Measurements from ENCODE around the gene TAF11L13. TPM values are rescaled to one million over a fixed set of nuclear protein-coding genes. Genes with fewer than 3 reads are reported as not detected.

Gene TAF11L13
- total RNA-seq, 2 experiments from 2014 or later = not detected

GRCh38 chr5:17619354-17619753 lies 12.5 kb upstream of the TAF11L13 start:
- CTCF ChIA-PET = no interaction called here
- no peaks in the 10 kb centered on the region for H3K27me3 ChIP-seq (ENCODE audit: control insufficient read depth in 1 of 2, insufficient read depth in 2 of 2, low read length in 2 of 2)
- POLR2A ChIA-PET = no interaction called here
- H3K9me3 Mint-ChIP-seq = no peaks in the 10 kb centered on the region
- H3K36me3 ChIP-seq (ENCODE audit: insufficient read depth, low read length) = no peaks in the 10 kb centered on the region
- no peak overlapping the region for H3K4me3 ChIP-seq (ENCODE audit: low read length)
- H3K36me3 Mint-ChIP-seq (ENCODE audit: low read depth) = no peaks in the 10 kb centered on the region
- no peaks in the 10 kb centered on the region for H3K4me1 ChIP-seq (ENCODE audit: insufficient read depth, low read length)
- H3K27ac Mint-ChIP-seq = no peak overlapping the region
- no peak for ATAC-seq (ENCODE audit: poor library complexity)
- no peak for TF ChIP-seq CTCF (IDR thresholded peaks at IDR 0.05)
- DNase-seq = no peak
- no peak overlapping the region for H3K27ac ChIP-seq (ENCODE audit: low read depth in 1 of 2, low read length in 2 of 2)
- H3K4me1 Mint-ChIP-seq (ENCODE audit: low read depth) = no peaks in the 10 kb centered on the region
- H3K4me3 Mint-ChIP-seq = no peak overlapping the region
- H3K9me3 ChIP-seq (ENCODE audit: control insufficient read depth in 1 of 2, insufficient read depth in 1 of 2, low read length in 2 of 2) = peaks cover 0 to 20% of the 10 kb centered on the region in 2 experiments
- intact Hi-C loops (cut with DNase I, micrococcal nuclease) = no loop called here
- no peaks in the 10 kb centered on the region for H3K27me3 Mint-ChIP-seq

- no peaks in the 10 kb centered on the region for H3K27me3 Mint-ChIP-seq
- ChIA-PET CTCF (no interaction called here), POLR2A (no interaction called here)
- TF ChIP-seq CTCF (IDR thresholded peaks at IDR 0.05) = no peak
- Histone ChIP-seq H3K27me3 (ENCODE audit: control insufficient read depth in 1 of 2, insufficient read depth in 2 of 2, low read length in 2 of 2) (no peaks in the 10 kb centered on the region), H3K27ac (ENCODE audit: low read depth in 1 of 2, low read length in 2 of 2) (no peak overlapping the region), H3K4me1 (ENCODE audit: insufficient read depth, low read length) (no peaks in the 10 kb centered on the region), H3K9me3 (ENCODE audit: control insufficient read depth in 1 of 2, insufficient read depth in 1 of 2, low read length in 2 of 2) (peaks cover 0 to 14% of the 10 kb centered on the region in 2 experiments), H3K36me3 (ENCODE audit: insufficient read depth, low read length) (no peaks in the 10 kb centered on the region), H3K4me3 (ENCODE audit: low read length) (no peak overlapping the region)
- DNase-seq (no peak), ATAC-seq (ENCODE audit: poor library complexity) (no peak)
- no peak overlapping the region for H3K4me3 Mint-ChIP-seq
- H3K27ac Mint-ChIP-seq = no peak overlapping the region
- intact Hi-C loops (cut with DNase I, micrococcal nuclease) = no loop called here
- H3K36me3 Mint-ChIP-seq (ENCODE audit: low read depth) = no peaks in the 10 kb centered on the region
- H3K4me1 Mint-ChIP-seq (ENCODE audit: low read depth) = no peaks in the 10 kb centered on the region
- H3K9me3 Mint-ChIP-seq = no peaks in the 10 kb centered on the region
These were observed 11.3 kb upstream of the TAF11L13 start for GRCh38 chr5:17620627-17621026.

GRCh38 chr5:17625686-17626085 lies 6.2 kb upstream of the TAF11L13 start:
- H3K4me3 Mint-ChIP-seq = no peak overlapping the region
- no peaks in the 10 kb centered on the region for H3K4me1 Mint-ChIP-seq (ENCODE audit: low read depth)
- Histone ChIP-seq H3K27ac (ENCODE audit: low read depth in 1 of 2, low read length in 2 of 2) (no peak overlapping the region), H3K27me3 (ENCODE audit: control insufficient read depth in 1 of 2, insufficient read depth in 2 of 2, low read length in 2 of 2) (no peaks in the 10 kb centered on the region), H3K9me3 (ENCODE audit: control insufficient read depth in 1 of 2, insufficient read depth in 1 of 2, low read length in 2 of 2) (peaks cover 0 to 16% of the 10 kb centered on the region in 2 experiments), H3K36me3 (ENCODE audit: insufficient read depth, low read length) (no peaks in the 10 kb centered on the region), H3K4me3 (ENCODE audit: low read length) (no peak overlapping the region), H3K4me1 (ENCODE audit: insufficient read depth, low read length) (no peaks in the 10 kb centered on the region)
- no peak overlapping the region for H3K27ac Mint-ChIP-seq
- ATAC-seq (ENCODE audit: poor library complexity) (no peak), DNase-seq (no peak)
- H3K36me3 Mint-ChIP-seq (ENCODE audit: low read depth) = no peaks in the 10 kb centered on the region
- no peak for TF ChIP-seq CTCF (IDR thresholded peaks at IDR 0.05)
- ChIA-PET POLR2A (no interaction called here), CTCF (no interaction called here)
- no peaks in the 10 kb centered on the region for H3K27me3 Mint-ChIP-seq
- intact Hi-C loops (cut with DNase I, micrococcal nuclease) = no loop called here
- no peaks in the 10 kb centered on the region for H3K9me3 Mint-ChIP-seq

All from CD4-positive, alpha-beta T cell (primary cell).